CMK (cell line): ENCODE data around the gene CRIP3.
"Not testable (repeated sequence)": the region's sequence is repeated elsewhere in the genome, so short reads cannot be mapped to it uniquely, and the experiment has no call there.

Experiments
- DNase-seq: peaks from one replicate; pipeline ENCODE4 v3.0.0-alpha.2; 2010; ENCODE audit warnings: low read depth

The CRIP3 gene

DNA sequence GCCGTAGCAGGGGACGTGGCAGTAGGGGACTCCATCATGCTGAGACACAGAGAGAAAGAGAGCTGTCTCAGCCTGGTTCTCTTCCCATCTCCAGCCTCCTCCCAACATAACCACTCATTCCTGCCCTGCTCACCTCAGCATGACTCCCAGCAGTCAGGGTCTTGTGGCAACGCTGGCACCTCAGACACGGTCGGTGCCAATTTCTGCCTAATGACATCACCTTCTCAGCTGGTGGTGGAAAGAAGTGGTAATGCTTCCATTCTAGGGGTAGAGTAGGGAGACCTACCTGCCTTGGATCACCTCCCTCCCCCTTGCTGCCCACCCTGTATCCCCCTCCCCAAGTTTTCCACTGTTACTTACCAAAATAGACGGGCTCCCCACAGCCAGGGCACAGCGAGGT lies 2.5 kb downstream of the CRIP3 start:
- no peak for DNase-seq

- no peak for DNase-seq
Measured at GRCh38 chr6:43304882-43305281, 3.7 kb downstream of the CRIP3 start.

DNA sequence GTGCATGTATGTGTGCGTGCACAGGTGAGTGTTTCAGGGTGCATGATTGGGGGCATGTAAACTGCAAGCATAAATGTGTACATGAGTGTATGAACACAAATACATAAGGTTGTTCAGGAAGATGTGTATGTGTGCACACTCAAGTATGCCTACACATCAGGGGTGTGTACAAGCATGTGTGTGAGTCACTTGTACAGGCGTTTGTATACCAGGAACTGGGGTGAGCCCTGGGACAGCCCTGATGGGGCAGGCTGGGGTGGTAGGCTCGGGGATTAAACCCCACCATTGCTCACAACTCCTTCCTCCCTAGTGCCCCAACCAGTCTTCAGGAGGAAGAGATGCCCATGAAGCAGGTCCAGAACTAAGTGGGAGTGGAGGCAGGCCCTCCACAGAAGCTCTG lies 4.3 kb downstream of the CRIP3 start:
- DNase-seq, result no peak

GRCh38 chr6:43303751-43304331 lies 4.8 kb downstream of the CRIP3 start:
- DNase-seq, result no peak

DNA sequence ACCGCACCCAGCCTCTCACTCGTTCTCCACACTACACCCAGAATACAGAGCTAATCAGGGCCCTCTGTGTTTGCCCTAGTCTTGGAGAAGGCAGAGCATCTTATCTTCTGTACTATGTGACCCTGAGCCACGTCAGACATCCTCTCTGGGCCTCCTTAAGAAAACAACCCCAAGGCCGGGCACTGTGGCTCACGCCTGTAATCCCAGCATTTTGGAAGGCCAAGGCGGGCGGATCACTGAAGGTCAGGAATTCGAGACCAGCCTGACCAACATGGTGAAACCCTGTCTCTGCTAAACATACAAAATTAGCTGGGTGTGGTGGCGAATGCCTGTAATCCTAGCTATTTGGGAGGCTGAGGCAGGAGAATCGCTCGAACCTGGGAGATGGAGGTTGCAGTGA lies 5.6 kb downstream of the CRIP3 start:
- DNase-seq, result not testable (repeated sequence)

DNA sequence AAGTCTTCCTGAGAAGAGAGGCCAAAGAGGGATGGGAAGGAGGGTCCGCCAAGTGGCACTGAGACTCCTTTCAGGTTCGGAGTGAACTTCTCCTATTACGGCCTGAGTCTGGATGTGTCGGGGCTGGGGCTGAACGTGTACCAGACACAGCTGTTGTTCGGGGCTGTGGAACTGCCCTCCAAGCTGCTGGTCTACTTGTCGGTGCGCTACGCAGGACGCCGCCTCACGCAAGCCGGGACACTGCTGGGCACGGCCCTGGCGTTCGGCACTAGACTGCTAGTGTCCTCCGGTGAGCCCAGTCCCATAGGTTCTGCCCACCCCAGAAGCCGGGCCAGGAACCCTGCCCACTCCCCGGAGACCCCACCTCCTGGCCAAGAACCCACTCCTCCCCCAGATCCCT lies 6.5 kb downstream of the CRIP3 start:
- DNase-seq, result no peak

- no peak for DNase-seq
Measured at GRCh38 chr6:43301081-43301870, 7.3 kb downstream of the CRIP3 start.

DNA sequence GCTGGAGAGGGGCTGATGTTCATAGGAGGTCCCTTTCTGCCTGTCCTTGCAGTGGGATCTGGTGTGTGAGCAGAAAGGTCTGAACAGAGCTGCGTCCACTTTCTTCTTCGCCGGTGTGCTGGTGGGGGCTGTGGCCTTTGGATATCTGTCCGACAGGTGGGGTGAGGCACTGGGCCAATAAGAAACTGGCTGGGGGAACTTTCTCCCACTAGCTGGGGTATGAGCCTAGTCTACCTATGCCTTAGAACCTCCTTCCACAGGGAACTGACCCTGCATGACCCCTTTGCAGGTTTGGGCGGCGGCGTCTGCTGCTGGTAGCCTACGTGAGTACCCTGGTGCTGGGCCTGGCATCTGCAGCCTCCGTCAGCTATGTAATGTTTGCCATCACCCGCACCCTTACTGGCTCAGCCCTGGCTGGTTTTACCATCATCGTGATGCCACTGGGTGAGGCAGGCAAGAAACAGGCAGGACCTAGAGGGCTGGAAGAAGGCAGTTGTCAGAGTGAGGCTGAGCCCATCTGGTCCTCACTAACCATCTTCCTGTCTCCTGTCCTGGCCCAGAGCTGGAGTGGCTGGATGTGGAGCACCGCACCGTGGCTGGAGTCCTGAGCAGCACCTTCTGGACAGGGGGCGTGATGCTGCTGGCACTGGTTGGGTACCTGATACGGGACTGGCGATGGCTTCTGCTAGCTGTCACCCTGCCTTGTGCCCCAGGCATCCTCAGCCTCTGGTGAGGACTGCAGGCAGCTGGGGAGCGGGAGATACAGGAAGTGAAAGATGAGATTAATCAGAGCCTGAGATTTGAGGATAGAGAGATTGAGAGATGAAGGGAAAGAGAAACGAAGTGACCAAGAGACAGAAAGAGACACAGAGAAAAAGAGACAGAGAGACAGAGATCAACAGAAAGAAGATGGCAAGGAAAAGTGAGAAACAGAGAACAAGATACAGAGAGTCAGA lies 9.0 kb downstream of the CRIP3 start:
- no peak for DNase-seq

DNA sequence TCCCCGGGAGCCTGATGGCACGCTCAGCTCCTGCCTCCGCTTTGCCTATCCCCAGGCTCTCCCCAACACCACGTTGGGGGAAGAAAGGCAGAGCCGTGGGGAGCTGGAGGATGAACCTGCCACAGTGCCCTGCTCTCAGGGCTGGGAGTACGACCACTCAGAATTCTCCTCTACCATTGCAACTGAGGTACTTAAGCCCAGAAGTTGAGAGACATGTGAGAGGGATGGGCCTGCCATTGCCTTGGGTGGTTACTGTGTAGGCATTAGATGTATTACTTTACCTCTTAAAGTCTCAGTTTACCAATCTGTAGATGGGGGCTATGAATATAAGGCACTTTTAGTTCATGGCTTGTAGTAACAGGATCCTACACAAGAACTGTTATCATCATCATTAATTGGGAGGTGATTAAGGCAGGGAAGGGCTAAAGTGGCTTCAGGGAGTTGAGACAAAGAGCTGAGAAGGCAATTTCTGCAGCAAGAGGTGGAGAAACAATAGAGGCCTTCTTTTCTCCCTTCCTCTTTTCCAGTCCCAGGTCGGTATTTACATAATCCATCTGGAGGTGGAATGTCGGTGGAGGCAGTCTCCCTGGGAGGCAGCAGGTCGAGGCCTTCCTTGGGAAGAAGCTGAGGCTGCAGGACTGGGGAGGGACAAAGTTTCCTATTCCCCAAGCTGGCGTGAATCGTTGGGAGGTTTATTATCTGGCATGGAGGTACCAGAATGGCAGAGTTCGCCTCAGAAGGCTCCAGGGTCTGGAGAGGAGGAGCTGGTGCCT lies 9.9 kb downstream of the CRIP3 start:
- no peak for DNase-seq

DNA sequence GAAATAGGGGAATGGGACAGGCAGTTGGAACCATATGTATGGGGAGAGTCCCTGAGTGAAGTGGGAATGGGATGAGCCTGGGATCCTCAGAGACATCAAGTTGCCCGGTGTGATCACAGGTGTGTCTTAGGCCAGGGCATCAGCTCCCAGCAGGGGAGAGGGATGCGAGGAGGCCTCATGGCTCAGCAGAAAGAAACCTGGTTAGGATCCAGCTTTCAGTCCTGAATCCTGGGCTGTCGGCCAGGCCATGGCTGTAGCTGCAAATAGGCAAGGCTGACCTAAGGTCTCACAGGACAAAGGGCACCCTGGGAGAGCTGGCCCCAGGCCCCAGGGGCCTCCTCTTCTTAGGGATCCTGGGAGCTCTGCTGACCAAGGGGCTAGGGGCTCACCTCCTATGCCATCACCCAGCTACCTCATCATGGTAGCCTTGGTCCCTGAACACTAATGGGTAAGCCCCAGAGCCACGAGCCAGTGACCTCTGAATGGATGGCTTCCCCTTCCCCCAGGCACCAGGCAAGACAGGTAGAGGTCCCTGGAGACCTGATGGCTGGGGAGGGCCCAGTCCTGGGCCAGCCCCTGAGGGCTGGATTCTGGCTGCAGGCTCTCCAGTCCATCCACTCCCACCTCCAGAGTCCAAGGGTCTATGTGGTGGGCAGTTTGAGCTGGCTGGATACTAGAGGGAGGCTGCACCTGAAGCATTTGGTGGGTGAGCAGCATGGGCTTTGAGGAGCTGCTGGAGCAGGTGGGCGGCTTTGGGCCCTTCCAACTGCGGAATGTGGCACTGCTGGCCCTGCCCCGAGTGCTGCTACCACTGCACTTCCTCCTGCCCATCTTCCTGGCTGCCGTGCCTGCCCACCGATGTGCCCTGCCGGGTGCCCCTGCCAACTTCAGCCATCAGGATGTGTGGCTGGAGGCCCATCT lies 10.7 kb downstream of the CRIP3 start, which contains the start of gene SLC22A7:
Gene SLC22A7 (plus strand): TSS at position 617 of the 921 bp plus-strand sequence. CDS start 99 bp downstream, at position 716.
- DNase-seq, result no peak

- no peak for DNase-seq
Measured at GRCh38 chr6:43296780-43297497, 11.7 kb downstream of the CRIP3 start.

GRCh38 chr6:43295456-43295855 lies 13.2 kb downstream of the CRIP3 start:
- no peak for DNase-seq

- no peak for DNase-seq
Measured at GRCh38 chr6:43294536-43294935, 14.1 kb downstream of the CRIP3 start.

- DNase-seq, result no peak
Measured at GRCh38 chr6:43293698-43294097, 14.9 kb downstream of the CRIP3 start.

- DNase-seq, result no peak
Measured at GRCh38 chr6:43292763-43293318, 15.8 kb downstream of the CRIP3 start.

DNA sequence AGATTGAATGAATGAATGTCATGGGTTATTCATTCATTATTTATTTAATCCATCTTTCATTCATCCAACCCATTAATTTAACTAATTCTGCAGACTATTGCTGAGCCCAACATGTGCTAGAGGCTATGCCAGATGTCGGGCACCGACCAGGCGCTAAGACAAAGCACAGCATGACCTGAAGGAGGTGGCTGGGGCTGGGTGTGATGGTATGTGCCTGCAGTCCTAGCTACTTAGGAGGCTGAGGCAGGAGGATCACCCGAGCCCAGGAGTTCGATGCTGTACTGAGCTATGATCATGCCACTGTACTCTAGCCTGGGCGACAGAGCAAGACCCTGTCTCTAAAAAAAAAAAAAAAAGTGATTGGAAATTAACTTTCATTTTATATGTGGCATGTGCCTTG lies 16.3 kb downstream of the CRIP3 start:
- DNase-seq, result no peak

- no peak for DNase-seq
Measured at GRCh38 chr6:43291708-43292107, 16.9 kb downstream of the CRIP3 start.

- no peak for DNase-seq
Measured at GRCh38 chr6:43290905-43291355, 17.7 kb downstream of the CRIP3 start.

DNA sequence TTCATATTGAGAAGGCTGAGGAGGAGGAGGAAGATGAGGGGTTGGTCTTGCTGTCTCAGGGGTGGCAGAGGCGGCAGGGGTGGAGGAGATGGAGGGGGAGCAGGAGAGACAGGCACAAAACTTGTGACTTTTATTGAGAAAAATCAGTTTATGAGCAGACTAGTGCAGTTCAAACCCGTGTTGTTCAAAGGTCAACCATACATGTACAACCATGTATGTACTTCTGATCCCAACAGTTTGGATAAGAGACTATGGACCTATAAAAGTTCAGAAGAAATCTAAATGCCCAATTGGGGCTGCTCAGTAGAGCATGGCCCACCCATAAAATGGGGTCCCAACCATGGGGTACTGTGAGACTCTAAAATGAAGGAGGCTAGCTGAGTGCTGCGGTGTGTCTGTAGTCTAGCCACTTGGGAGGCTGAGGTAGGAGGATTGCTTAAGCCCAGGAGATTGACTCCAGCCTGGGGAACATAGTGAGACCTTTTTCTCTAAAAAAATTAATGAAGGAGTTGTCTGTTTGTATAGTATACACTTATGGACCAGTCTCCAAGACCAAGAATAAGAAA lies 18.2 kb downstream of the CRIP3 start:
- no peak for DNase-seq
